GM21786 (cell line): ENCODE data around the gene ARHGAP22.

Source experiments
- ATAC-seq: cut with Tn5 transposase; IDR thresholded peaks from one replicate; pipeline ENCODE4 v1.9.1; 2021; ENCODE audit not compliant: unreplicated experiment

ARHGAP22 gene

DNA sequence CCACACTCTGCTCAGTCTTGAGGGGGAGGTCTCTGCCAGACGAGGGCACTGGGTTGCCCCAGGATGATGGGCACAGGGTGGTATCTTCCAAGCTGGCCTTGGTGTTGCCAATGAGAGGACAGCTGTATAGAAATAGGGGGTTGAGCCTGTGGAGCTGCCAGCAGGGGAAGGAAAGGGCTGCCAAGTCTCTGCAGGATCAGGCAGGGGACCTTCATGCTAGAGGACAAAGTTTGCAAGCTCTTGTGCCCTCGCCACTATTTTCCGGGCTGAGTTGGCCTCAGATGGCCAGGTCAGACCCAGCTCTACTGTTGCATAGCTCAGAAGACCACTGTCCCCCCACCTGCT is 68.7 kb downstream of the ARHGAP22 start:
- ATAC-seq = no peak

- ATAC-seq = no peak
Observed at GRCh38 chr10:48535416-48536155, 69.3 kb downstream of the ARHGAP22 start.

DNA sequence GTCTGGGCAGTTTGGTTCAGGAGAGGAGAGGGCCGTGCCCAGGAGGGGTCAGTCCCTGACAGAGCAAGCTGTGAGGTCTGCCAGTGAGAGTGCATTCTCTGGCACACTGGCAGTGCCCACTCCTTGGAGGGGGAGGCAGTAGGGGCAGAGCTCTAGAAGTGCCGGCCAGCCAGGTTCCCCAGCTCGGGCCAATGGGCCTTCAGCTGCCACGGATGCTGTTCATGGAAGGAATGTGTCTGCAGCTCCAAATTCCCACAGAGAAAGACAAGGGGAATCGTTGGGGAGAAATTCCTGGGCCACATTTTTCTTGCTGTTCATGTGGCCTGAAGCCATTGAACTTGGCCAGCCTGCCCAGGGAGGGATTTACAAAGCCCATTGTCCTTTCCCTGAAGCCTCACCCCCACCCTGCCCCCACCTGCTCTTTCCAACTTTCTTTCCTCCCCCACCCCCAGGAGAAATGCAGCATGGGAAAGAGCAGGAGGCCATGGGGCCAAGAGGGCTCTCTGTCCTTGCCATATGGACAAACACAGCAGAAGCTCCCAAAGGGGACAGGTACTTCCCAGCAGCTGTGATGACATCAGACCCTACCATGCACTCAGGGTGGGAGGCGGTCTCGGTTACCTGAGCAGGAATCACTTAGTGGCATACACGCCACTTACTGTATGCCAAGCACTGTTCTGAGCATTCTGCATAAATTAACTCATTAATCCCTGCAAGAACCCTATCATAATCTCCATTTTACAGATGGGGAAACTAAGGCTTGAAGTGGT is 70.7 kb downstream of the ARHGAP22 start:
- no peak for ATAC-seq

- ATAC-seq = no peak
Observed at GRCh38 chr10:48533540-48533939, 71.3 kb downstream of the ARHGAP22 start.

GRCh38 chr10:48531486-48531885 is 73.4 kb downstream of the ARHGAP22 start:
- no peak for ATAC-seq

GRCh38 chr10:48529331-48529730 is 75.5 kb downstream of the ARHGAP22 start:
- no peak for ATAC-seq

DNA sequence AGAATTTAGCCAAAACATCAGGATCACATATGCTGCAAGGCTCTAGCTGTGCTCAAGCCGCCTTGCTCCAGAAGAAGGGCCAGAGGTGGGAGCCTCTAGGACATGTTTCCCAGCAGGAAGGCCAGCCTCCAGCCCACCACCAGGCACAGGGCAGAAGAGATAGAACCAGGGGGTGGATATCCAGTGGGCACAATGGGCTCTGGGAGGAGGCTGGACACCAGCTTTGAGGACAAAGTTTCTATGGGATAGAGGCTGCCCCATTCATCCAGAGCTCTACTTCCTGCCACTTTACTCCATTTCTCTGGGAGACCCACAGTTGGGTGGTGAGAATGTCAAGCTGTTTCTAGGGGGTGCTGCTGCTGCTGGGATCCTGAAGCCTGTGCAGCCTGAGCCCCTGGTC is 77.1 kb downstream of the ARHGAP22 start:
- ATAC-seq = no peak

- no peak for ATAC-seq
Observed at GRCh38 chr10:48526846-48527505, 77.9 kb downstream of the ARHGAP22 start.

GRCh38 chr10:48526011-48526821 is 78.7 kb downstream of the ARHGAP22 start:
- ATAC-seq = no peak

- ATAC-seq = no peak
Observed at GRCh38 chr10:48525113-48525512, 79.8 kb downstream of the ARHGAP22 start.

GRCh38 chr10:48523820-48524758 is 80.8 kb downstream of the ARHGAP22 start:
- no peak for ATAC-seq

DNA sequence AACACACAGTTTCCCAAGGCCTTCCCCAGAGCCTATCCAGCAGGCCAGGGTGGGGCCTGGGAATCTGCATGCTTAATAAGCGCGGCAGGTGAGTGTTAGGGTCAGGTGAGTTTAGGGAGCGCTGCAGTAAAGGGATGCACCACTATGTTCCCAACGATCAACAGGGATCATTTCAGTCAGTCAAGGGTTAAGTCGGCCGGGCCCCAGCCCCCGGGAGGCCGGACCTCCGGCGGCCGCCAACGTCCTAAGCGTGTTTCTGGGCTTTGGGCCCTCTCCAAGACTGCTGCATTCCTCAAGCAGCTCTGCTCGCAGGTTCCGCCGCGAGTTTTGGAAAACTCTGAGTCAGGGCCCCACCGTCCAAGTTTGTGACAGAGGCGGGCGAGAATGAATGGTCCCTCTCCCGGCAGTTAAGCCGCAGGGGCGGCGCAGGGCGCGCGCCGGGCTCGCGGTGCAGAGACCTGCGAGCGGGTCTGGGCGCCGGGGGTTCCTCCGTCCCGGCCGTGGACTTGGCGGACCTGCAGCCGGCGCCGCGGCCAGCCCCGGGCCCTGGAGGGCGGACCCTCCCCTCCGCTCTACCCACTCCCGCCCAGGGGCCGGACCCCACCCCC is 81.6 kb downstream of the ARHGAP22 start:
- no peak for ATAC-seq

DNA sequence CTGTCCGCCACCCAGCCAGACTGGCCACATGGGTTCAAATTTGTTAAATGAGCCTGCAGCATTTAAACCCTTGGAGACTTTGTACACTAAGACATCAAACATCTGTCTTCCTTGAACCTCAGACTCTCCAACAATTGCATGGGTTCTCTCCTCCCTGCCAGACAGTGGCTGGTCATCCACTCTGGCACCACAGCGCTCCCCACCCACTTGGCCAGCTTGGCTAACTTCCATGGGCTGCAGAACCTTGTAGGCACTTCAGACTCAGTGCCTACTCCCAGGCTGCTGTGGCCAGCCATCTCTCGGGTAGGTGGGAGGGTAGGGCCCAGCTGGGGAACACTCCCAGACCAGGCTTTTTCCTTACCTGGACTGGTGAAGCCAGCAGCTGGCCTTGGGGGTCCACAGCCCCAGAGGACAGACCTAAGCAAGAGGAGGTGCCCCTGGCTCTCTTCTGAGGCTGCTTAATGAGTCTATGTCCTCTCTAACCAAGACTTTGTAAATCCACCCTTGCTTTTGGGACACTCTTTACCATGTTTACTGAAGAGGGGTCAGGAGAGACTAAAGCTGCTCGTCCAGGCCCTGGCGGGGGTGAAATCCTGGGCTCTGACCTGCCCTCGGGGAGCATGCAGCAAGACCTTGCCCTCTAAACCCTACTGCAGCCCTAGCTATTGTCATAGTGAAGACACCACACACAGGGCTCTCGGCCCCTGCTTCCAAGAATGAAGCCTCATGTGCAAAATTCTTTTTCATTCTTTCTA is 82.7 kb downstream of the ARHGAP22 start:
- ATAC-seq = no peak

DNA sequence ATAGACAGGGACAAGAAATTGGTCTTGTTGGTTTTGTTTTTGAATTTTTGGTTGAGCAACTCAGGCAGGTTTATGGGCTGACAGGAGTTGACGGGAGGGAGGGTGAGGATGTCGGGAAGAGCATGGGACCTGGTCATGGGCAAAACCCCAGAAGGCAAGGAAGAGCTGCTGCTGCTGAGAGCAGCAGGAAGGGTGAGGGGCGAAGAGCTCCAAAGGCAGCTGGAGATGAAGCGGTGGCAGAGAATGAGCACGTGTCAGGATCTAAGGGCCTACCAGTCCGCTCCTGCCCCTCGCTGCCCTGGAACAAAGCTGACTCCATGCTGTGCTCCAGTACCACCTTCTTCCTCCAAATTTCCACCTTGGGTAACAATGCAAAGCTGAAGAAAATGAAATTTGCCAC is 84.3 kb downstream of the ARHGAP22 start:
- no peak for ATAC-seq

DNA sequence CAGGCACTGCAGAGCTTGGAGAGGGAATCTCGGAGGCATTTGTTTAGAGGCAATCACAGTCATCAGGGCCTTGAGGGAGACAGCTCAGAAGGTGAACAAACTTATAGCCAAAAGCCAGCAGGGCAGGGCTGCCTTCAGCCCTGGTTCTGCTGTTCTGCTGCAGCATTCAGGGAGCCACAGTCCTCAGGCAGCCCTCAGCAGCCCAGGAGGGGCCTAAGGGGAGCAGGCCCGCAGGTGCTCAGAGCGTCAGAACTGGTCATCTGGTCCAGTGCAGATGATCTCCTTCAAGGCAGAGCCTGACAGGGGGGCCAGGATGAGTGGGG is 84.7 kb downstream of the ARHGAP22 start:
- ATAC-seq = no peak

- no peak for ATAC-seq
Observed at GRCh38 chr10:48519481-48520183, 85.2 kb downstream of the ARHGAP22 start.

- no peak for ATAC-seq
Observed at GRCh38 chr10:48518986-48519385, 85.9 kb downstream of the ARHGAP22 start.
